ENCODE data around the gene FKBP5.

DNA sequence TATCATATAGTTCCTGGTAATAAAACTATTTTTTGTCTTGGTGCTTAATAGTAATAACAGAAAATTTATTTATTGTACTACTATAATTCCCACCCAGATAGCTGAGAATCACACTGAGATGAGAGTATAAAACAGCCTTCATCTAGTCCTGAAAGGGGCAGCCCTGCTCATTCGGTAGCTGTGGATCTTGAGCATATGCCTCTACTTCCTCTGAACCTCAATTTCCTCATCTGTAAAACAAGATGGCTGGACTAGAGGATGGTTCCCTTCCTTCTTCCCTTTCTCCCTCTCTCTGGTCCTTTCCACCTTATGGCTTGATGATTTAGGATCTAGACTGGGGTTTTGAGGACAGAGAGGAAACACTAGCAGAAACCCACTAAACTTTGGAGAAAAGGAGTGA is 15.0 kb downstream of the FKBP5 start:
- TF ChIP-seq, protein P1, sequence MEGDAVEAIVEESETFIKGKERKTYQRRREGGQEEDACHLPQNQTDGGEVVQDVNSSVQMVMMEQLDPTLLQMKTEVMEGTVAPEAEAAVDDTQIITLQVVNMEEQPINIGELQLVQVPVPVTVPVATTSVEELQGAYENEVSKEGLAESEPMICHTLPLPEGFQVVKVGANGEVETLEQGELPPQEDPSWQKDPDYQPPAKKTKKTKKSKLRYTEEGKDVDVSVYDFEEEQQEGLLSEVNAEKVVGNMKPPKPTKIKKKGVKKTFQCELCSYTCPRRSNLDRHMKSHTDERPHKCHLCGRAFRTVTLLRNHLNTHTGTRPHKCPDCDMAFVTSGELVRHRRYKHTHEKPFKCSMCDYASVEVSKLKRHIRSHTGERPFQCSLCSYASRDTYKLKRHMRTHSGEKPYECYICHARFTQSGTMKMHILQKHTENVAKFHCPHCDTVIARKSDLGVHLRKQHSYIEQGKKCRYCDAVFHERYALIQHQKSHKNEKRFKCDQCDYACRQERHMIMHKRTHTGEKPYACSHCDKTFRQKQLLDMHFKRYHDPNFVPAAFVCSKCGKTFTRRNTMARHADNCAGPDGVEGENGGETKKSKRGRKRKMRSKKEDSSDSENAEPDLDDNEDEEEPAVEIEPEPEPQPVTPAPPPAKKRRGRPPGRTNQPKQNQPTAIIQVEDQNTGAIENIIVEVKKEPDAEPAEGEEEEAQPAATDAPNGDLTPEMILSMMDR (IDR thresholded peaks at IDR 0.05): no peak
- TF ChIP-seq POLR2A (IDR thresholded peaks at IDR 0.05): no peak

Data from ovary (tissue), 3 donors.